ENCODE measurements around the gene SMC5.
"Not testable (repeated sequence)": the region's sequence is repeated elsewhere in the genome, so short reads cannot be mapped to it uniquely, and the experiment has no call there.

The SMC5 gene

DNA sequence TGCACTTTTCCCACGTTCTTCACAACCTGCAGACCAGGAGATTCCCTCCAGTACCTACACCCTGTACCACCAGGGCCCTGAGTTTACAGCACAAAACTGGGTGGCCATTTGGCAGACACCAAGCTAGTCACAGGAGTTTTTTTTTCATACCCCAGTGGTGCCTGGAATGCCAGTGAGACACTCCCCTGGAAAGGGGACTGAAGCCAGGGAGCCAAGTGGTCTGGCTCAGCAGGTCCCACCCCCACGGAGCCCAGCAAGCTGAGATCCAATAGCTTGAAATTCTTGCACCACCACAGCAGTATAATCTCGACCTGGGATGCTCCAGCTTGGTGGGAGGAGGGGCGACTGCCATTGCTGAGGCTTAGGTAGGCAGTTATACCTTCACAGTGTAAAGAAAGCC, 26.3 kb upstream of the SMC5 start:
- no peak overlapping the region for H3K27ac ChIP-seq (replicated peaks)
- H3K27me3 ChIP-seq (ENCODE audit: insufficient read depth, poor library complexity, severe bottlenecking), result peaks cover 2% of the 10 kb centered on the region
- no peak for DNase-seq (ENCODE audit: low read depth in 1 of 2, low spot score in 1 of 2)
- TF ChIP-seq, protein P1, sequence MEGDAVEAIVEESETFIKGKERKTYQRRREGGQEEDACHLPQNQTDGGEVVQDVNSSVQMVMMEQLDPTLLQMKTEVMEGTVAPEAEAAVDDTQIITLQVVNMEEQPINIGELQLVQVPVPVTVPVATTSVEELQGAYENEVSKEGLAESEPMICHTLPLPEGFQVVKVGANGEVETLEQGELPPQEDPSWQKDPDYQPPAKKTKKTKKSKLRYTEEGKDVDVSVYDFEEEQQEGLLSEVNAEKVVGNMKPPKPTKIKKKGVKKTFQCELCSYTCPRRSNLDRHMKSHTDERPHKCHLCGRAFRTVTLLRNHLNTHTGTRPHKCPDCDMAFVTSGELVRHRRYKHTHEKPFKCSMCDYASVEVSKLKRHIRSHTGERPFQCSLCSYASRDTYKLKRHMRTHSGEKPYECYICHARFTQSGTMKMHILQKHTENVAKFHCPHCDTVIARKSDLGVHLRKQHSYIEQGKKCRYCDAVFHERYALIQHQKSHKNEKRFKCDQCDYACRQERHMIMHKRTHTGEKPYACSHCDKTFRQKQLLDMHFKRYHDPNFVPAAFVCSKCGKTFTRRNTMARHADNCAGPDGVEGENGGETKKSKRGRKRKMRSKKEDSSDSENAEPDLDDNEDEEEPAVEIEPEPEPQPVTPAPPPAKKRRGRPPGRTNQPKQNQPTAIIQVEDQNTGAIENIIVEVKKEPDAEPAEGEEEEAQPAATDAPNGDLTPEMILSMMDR (IDR thresholded peaks at IDR 0.05; ENCODE audit: insufficient read depth, low read length), result no peak
- no peak for TF ChIP-seq POLR2AphosphoS5 (IDR thresholded peaks at IDR 0.05; ENCODE audit: low read depth)
- no peak for TF ChIP-seq GABPA (IDR thresholded peaks at IDR 0.05; ENCODE audit: low read depth)
- no peak for TF ChIP-seq SPI1 (IDR thresholded peaks at IDR 0.05; ENCODE audit: borderline replicate concordance, low read depth)
- TF ChIP-seq, protein P2, sequence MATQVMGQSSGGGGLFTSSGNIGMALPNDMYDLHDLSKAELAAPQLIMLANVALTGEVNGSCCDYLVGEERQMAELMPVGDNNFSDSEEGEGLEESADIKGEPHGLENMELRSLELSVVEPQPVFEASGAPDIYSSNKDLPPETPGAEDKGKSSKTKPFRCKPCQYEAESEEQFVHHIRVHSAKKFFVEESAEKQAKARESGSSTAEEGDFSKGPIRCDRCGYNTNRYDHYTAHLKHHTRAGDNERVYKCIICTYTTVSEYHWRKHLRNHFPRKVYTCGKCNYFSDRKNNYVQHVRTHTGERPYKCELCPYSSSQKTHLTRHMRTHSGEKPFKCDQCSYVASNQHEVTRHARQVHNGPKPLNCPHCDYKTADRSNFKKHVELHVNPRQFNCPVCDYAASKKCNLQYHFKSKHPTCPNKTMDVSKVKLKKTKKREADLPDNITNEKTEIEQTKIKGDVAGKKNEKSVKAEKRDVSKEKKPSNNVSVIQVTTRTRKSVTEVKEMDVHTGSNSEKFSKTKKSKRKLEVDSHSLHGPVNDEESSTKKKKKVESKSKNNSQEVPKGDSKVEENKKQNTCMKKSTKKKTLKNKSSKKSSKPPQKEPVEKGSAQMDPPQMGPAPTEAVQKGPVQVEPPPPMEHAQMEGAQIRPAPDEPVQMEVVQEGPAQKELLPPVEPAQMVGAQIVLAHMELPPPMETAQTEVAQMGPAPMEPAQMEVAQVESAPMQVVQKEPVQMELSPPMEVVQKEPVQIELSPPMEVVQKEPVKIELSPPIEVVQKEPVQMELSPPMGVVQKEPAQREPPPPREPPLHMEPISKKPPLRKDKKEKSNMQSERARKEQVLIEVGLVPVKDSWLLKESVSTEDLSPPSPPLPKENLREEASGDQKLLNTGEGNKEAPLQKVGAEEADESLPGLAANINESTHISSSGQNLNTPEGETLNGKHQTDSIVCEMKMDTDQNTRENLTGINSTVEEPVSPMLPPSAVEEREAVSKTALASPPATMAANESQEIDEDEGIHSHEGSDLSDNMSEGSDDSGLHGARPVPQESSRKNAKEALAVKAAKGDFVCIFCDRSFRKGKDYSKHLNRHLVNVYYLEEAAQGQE (IDR thresholded peaks at IDR 0.05; ENCODE audit: insufficient replicate concordance, low read depth), result no peak
- no peak overlapping the region for H3K4me3 ChIP-seq (replicated peaks; ENCODE audit: insufficient read depth, low read length)

DNA sequence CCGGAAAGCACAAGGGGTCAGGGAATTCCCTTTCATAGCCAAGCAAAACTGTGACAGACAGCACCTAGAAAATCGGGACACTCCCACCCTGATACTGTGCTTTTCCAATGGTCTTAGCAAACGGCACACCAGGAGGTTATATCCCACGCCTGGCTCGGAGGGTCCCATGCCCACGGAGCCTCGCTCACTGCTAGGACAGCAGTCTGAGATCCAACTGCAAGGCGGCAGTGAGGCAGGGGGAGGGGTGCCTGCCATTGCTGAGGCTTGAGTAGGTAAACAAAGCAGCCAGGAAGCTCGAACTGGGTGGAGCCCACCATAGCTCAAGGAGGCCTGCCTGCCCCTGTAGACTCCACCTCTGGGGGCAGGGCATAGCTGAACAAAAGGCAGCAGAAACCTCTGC, 24.6 kb upstream of the SMC5 start:
- H3K4me3 ChIP-seq (replicated peaks; ENCODE audit: insufficient read depth, low read length); H3K27ac ChIP-seq (replicated peaks); H3K27me3 ChIP-seq (ENCODE audit: insufficient read depth, poor library complexity, severe bottlenecking); DNase-seq (ENCODE audit: low read depth in 1 of 2, low spot score in 1 of 2): not testable (repeated sequence)

DNA sequence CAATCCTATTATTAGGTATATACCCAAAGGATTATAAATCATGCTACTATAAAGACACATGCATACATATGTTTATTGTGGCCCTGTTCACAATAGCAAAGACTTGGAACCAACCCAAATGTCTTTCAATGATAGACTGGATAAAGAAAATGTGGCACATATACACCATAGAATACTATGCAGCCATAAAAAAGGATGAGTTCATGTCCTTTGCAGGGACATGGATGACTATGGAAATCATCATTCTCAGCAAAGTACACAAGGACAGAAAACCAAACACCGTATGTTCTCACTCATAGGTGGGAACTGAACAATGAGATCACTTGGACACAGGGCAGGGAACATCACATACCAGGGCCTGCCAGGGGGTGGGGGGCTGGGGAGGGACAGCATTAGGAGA, 12.8 kb upstream of the SMC5 start:
- not testable (repeated sequence) for H3K27ac ChIP-seq (replicated peaks); DNase-seq (ENCODE audit: low read depth in 1 of 2, low spot score in 1 of 2); H3K4me3 ChIP-seq (replicated peaks; ENCODE audit: insufficient read depth, low read length); H3K27me3 ChIP-seq (ENCODE audit: insufficient read depth, poor library complexity, severe bottlenecking)

DNA sequence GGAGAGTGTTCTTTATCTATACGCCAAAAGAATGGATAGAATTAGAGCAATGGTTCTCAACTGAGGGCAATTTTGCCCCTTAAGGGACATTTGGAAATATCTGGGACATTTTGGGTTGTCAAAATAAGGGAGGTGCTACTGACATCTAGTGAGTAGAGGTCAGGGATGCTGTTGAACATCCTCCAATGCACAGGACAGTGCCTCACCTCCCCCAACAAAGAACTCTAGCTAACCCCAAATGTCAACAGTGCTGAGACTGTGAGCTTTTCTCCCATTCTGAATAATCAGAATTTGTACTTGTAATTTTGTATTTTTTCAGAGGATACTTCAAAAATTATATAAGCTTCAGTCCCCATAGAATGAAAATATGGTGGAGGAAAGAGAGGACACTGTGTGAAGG, 8.6 kb upstream of the SMC5 start:
- Histone ChIP-seq H3K27ac (replicated peaks) (no peak overlapping the region), H3K27me3 (ENCODE audit: insufficient read depth, poor library complexity, severe bottlenecking) (no peaks in the 10 kb centered on the region), H3K4me3 (replicated peaks; ENCODE audit: insufficient read depth, low read length) (no peak overlapping the region)
- DNase-seq (ENCODE audit: low read depth in 1 of 2, low spot score in 1 of 2), result no peak
- TF ChIP-seq SPI1 (IDR thresholded peaks at IDR 0.05; ENCODE audit: borderline replicate concordance, low read depth) (no peak), POLR2AphosphoS5 (IDR thresholded peaks at IDR 0.05; ENCODE audit: low read depth) (no peak), GABPA (IDR thresholded peaks at IDR 0.05; ENCODE audit: low read depth) (no peak)
- TF ChIP-seq, protein P2 (IDR thresholded peaks at IDR 0.05; ENCODE audit: insufficient replicate concordance, low read depth), result no peak
- TF ChIP-seq, protein P1 (IDR thresholded peaks at IDR 0.05; ENCODE audit: insufficient read depth, low read length), result no peak

DNA sequence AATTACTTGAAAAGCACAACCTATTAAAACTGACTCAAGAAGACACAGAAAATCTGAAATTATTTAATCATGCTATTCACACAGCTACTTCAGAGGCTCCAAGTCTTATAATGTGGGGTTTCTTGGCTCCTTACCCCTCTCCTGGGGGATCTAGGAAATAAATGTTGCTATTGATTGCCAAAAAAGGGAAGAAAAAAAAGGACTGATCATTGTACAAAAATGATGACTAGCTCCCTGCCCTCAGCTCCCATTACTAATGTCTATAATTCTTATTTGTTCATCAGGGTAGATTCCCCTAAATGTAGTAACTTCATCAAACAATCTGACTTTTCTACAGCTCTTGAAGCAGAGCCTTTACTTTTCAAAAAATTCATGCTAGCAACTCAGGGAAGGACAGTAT, 3.3 kb upstream of the SMC5 start:
- no peak overlapping the region for H3K4me3 ChIP-seq (replicated peaks; ENCODE audit: insufficient read depth, low read length)
- H3K27ac ChIP-seq (replicated peaks), result no peak overlapping the region
- no peaks in the 10 kb centered on the region for H3K27me3 ChIP-seq (ENCODE audit: insufficient read depth, poor library complexity, severe bottlenecking)
- TF ChIP-seq SPI1 (IDR thresholded peaks at IDR 0.05; ENCODE audit: borderline replicate concordance, low read depth) (no peak), GABPA (IDR thresholded peaks at IDR 0.05; ENCODE audit: low read depth) (no peak)
- TF ChIP-seq, protein P2 (IDR thresholded peaks at IDR 0.05; ENCODE audit: insufficient replicate concordance, low read depth), result no peak
- DNase-seq (ENCODE audit: low read depth in 1 of 2, low spot score in 1 of 2), result no peak
